ENCODE measurements around the gene ADAM19. TPM values are rescaled to one million over a fixed set of nuclear protein-coding genes. Genes with fewer than 3 reads are reported as not detected.

The ADAM19 gene
- total RNA-seq, 2 donors from 2014 or later = 2.9 to 12.8 TPM

- intact Hi-C loops (cut with DNase I) = no loop called here
- no peaks in the 10 kb centered on the region for H3K4me1 ChIP-seq
These were observed 4.2 kb downstream of the ADAM19 start for GRCh38 chr5:157571357-157571827.

GRCh38 chr5:157570531-157571200, 4.9 kb downstream of the ADAM19 start:
- Histone ChIP-seq H3K4me3 (no peak overlapping the region), H3K9me3 (no peaks in the 10 kb centered on the region), H3K4me1 (no peaks in the 10 kb centered on the region), H3K9ac (ENCODE audit: low read depth in 2 of 2, low read length in 2 of 2) (no peak overlapping the region), H3K27me3 (no peaks in the 10 kb centered on the region), H3K27ac (peak overlapping the region; percentile 39), H3K36me3 (no peaks in the 10 kb centered on the region)
- intact Hi-C loops (cut with DNase I) = no loop called here
- no peak for DNase-seq
- TF ChIP-seq CTCF (IDR thresholded peaks at IDR 0.05) = no peak

More at GRCh38 chr5:157571357-157571827, 4.2 kb downstream of the ADAM19 start:
- Histone ChIP-seq H3K27me3 (no peaks in the 10 kb centered on the region), H3K36me3 (no peaks in the 10 kb centered on the region), H3K9ac (ENCODE audit: low read depth in 2 of 2, low read length in 2 of 2) (peak overlapping the region in 1 of 2 donors; percentile 13), H3K4me3 (no peak overlapping the region), H3K27ac (peak overlapping the region; percentile 39), H3K9me3 (no peaks in the 10 kb centered on the region)
- no peak for TF ChIP-seq CTCF (IDR thresholded peaks at IDR 0.05)
- no peak for DNase-seq

GRCh38 chr5:157568720-157569119, 6.9 kb downstream of the ADAM19 start:
- intact Hi-C loops (cut with DNase I) = no loop called here
- no peak for DNase-seq
- TF ChIP-seq CTCF (IDR thresholded peaks at IDR 0.05) = no peak

GRCh38 chr5:157568222-157568621, 7.4 kb downstream of the ADAM19 start:
- no peak overlapping the region for H3K27ac ChIP-seq
- H3K4me3 ChIP-seq = no peak overlapping the region
- intact Hi-C loops (cut with DNase I) = no loop called here

More at GRCh38 chr5:157568720-157569119, 6.9 kb downstream of the ADAM19 start:
- Histone ChIP-seq H3K36me3 (no peaks in the 10 kb centered on the region), H3K9ac (ENCODE audit: low read depth in 2 of 2, low read length in 2 of 2) (no peak overlapping the region), H3K27ac (no peak overlapping the region), H3K27me3 (no peaks in the 10 kb centered on the region), H3K9me3 (no peaks in the 10 kb centered on the region), H3K4me3 (no peak overlapping the region), H3K4me1 (no peaks in the 10 kb centered on the region)

GRCh38 chr5:157566902-157567489, 8.6 kb downstream of the ADAM19 start:
- Histone ChIP-seq H3K27ac (no peak overlapping the region), H3K36me3 (no peaks in the 10 kb centered on the region), H3K4me1 (no peaks in the 10 kb centered on the region), H3K4me3 (no peak overlapping the region), H3K27me3 (no peaks in the 10 kb centered on the region), H3K9ac (ENCODE audit: low read depth in 2 of 2, low read length in 2 of 2) (no peak overlapping the region), H3K9me3 (no peaks in the 10 kb centered on the region)
- no peak for TF ChIP-seq CTCF (IDR thresholded peaks at IDR 0.05)
- DNase-seq = no peak
- intact Hi-C loops (cut with DNase I) = no loop called here

More at GRCh38 chr5:157568222-157568621, 7.4 kb downstream of the ADAM19 start:
- no peaks in the 10 kb centered on the region for H3K27me3 ChIP-seq
- no peaks in the 10 kb centered on the region for H3K9me3 ChIP-seq
- H3K9ac ChIP-seq (ENCODE audit: low read depth in 2 of 2, low read length in 2 of 2) = no peak overlapping the region
- no peaks in the 10 kb centered on the region for H3K36me3 ChIP-seq
- TF ChIP-seq CTCF (IDR thresholded peaks at IDR 0.05) = no peak
- H3K4me1 ChIP-seq = no peaks in the 10 kb centered on the region
- DNase-seq = no peak

Data from colonic mucosa (tissue), 4 donors.